B cell (primary cell): ENCODE data around the gene AMBRA1. TPM values are rescaled to one million over a fixed set of nuclear protein-coding genes. Genes with fewer than 3 reads are reported as not detected.
A peak's percentile ranks its signal among the peaks of the same experiment; 100 is the strongest.

Experiments used
- ATAC-seq: fragments of 200-7000 bp; cut with Tn5 transposase; one replicate; pipeline ENCODE4 v1.10.0; 2021; ENCODE audit warnings: low read depth, mild to moderate bottlenecking, moderate number of reproducible peaks, moderate library complexity
- CTCF ChIA-PET: fragments of 350-600 bp; sonication (Branson Sonifier 250); formaldehyde crosslinking; loops from one replicate; lab custom pipeline; 2021; ENCODE audit warnings: antibody characterized with exemption, inconsistent platforms; lab: Charles Lee
- POLR2A ChIA-PET: fragments of 350-600 bp; sonication (Branson Sonifier 250); formaldehyde crosslinking; loops from one replicate; lab custom pipeline; 2021; ENCODE audit warnings: antibody characterized with exemption; lab: Charles Lee
- DNase-seq: peaks from one replicate; pipeline ENCODE4 v3.0.0; 2013
- H2AFZ ChIP-seq: 2 replicates; pipeline ENCODE4 v1.6.1; 2012; ENCODE audit warnings: mild to moderate bottlenecking, low read depth, low read length; ENCODE audit not compliant: insufficient read depth, poor library complexity, severe bottlenecking
- H3K27ac ChIP-seq, 2 donors: 1 replicate in 1 of 2; 2 replicates in 1 of 2; pipeline ENCODE4 v1.5.1; 2012 to 2013; ENCODE audit warnings: low read length in 2 of 2, mild to moderate bottlenecking in 2 of 2, moderate library complexity in 1 of 2
- H3K27me3 ChIP-seq, 4 experiments: fragments of 200-600 bp in 1 of 4; sonication (generic) in 1 of 4; replicated peaks in 1 of 4; 1 replicate in 2 of 4; 2 replicates in 2 of 4; pipeline versions ENCODE4 v1.6.1 to v1.7.0; 2013 to 2016; ENCODE audit warnings: low read length in 3 of 4, mild to moderate bottlenecking in 2 of 4, mixed read lengths in 1 of 4, moderate library complexity in 1 of 4; ENCODE audit not compliant: insufficient read depth in 4 of 4, control insufficient read depth in 3 of 4; ENCODE audit errors: control extremely low read depth in 1 of 4
- H3K36me3 ChIP-seq, 2 experiments: replicated peaks in 1 of 2; 1 replicate in 1 of 2; 2 replicates in 1 of 2; pipeline versions ENCODE4 v1.6.1 to v1.7.1; 2013; ENCODE audit warnings: low read length in 1 of 2; ENCODE audit not compliant: insufficient read depth in 2 of 2, control insufficient read depth in 1 of 2; ENCODE audit errors: control extremely low read depth in 1 of 2, extremely low read depth in 1 of 2
- H3K4me1 ChIP-seq, 2 donors: fragments of 200-600 bp in 1 of 2; sonication (generic) in 1 of 2; 1 replicate in 1 of 2; 2 replicates in 1 of 2; pipeline versions ENCODE4 v1.5.1 to v1.6.1; 2013 to 2017; ENCODE audit warnings: low read length in 2 of 2; ENCODE audit not compliant: control insufficient read depth in 2 of 2, insufficient read depth in 2 of 2
- H3K4me2 ChIP-seq: replicated peaks from 2 replicates; pipeline ENCODE3; 2012; ENCODE audit warnings: mild to moderate bottlenecking, low read depth, low read length; ENCODE audit not compliant: poor library complexity, severe bottlenecking
- H3K4me3 ChIP-seq, 5 experiments: fragments of 200-600 bp in 1 of 5; sonication (generic) in 1 of 5; 1 replicate in 3 of 5; 2 replicates in 2 of 5; pipeline versions ENCODE4 v1.5.1 to v1.7.0; 2011 to 2016; ENCODE audit warnings: low read length in 4 of 5, mild to moderate bottlenecking in 4 of 5, low read depth in 2 of 5, control low read depth in 1 of 5, moderate library complexity in 1 of 5; ENCODE audit not compliant: insufficient read depth in 1 of 5; ENCODE audit errors: control extremely low read depth in 1 of 5, extremely low read depth in 1 of 5
- H3K79me2 ChIP-seq: fragments of 200-600 bp; sonication (generic); one replicate; pipeline ENCODE4 v1.6.0; 2016; ENCODE audit warnings: low read length; ENCODE audit not compliant: control insufficient read depth, insufficient read depth
- H3K9ac ChIP-seq: fragments of 200-600 bp; sonication (generic); 2 replicates; pipeline ENCODE4 v1.6.1; 2017; ENCODE audit warnings: mild to moderate bottlenecking, low read length, moderate library complexity
- H3K9me3 ChIP-seq, 3 donors: one replicate each; pipeline versions ENCODE4 v1.6.1 to v1.7.1; 2013; ENCODE audit warnings: low read length in 2 of 3; ENCODE audit not compliant: control insufficient read depth in 2 of 3, insufficient read depth in 1 of 3; ENCODE audit errors: control extremely low read depth in 1 of 3
- H4K20me1 ChIP-seq: 2 replicates; pipeline ENCODE4 v1.6.0; 2012; ENCODE audit warnings: mild to moderate bottlenecking, low read length; ENCODE audit not compliant: insufficient read depth, control insufficient read depth, poor library complexity, severe bottlenecking
- H3K27ac Mint-ChIP-seq: one replicate; pipeline ENCODE4 v1.8.0; 2021; ENCODE audit warnings: mixed read lengths
- H3K27me3 Mint-ChIP-seq: one replicate; pipeline ENCODE4 v1.8.0; 2021; ENCODE audit warnings: mixed read lengths
- H3K4me1 Mint-ChIP-seq: one replicate; pipeline ENCODE4 v1.8.0; 2021; ENCODE audit warnings: mixed read lengths
- H3K4me3 Mint-ChIP-seq: one replicate; pipeline ENCODE4 v1.8.0; 2021; ENCODE audit warnings: mixed read lengths
- H3K9me3 Mint-ChIP-seq: one replicate; pipeline ENCODE4 v1.8.0; 2022; ENCODE audit warnings: mixed read lengths; ENCODE audit not compliant: insufficient read depth
- CTCF ChIP-seq: fragments of 200-600 bp; IDR thresholded peaks from one replicate; pipeline ENCODE4 v1.8.0; 2022; ENCODE audit warnings: antibody characterized with exemption, mild to moderate bottlenecking
- EZH2 ChIP-seq: IDR thresholded peaks from 2 replicates; pipeline ENCODE4 v1.6.1; 2012; ENCODE audit warnings: borderline replicate concordance, low read depth, mild to moderate bottlenecking, moderate library complexity, low read length; ENCODE audit not compliant: insufficient read depth, poor library complexity, severe bottlenecking
- WGBS: methylation state at CpG from one replicate; pipeline ENCODE4 v1.1.5; 2013; ENCODE audit warnings: missing lambda C conversion rate; ENCODE audit not compliant: insufficient coverage; 5-methylcytosine and 5-hydroxymethylcytosine counted together
- intact Hi-C: fragments of 100-400 bp; cut with micrococcal nuclease; formaldehyde crosslinking; loops from one replicate; pipeline ENCODE4 v1.10.0; 2022
- polyA plus RNA-seq: library from polyadenylated mRNA; depleted of rRNA; stranded (reverse); fragments of >200 nt; gene quantifications from 2 replicates; pipeline ENCODE4 v1.2.3, GENCODE V29; 2012
- total RNA-seq, 2 donors: library from RNA; stranded (reverse); fragments of 120-200 nt in 1 of 2; gene quantifications; 1 replicate in 1 of 2; 2 replicates in 1 of 2; pipeline versions ENCODE4 v1.2.3 to v1.2.4, GENCODE V29; 2013 to 2022

The AMBRA1 gene
- total and polyA plus RNA-seq, 2 donors (not counting 1 experiment from before 2014, with no cell fraction given) = 13.8 to 36.1 TPM

DNA sequence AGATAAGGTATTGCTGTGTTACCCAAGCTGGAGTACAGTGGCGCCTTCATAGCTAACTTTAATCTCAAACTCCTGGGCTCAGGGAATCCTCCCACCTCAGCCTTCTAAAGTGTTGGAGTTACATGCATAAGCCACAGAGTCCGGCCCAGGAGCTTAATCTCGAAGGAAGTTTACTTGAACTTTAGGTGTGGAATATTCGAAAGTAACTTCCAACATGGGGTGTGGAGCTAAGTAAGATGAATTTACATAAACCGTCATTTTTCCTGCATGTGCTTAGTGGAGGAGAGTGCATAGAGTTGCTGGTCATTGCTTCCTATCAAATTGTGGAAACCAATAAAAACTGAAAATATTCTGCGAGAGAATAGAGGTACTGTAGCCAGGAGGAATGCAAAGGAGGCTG, 25.0 kb upstream of the AMBRA1 start:
- 95% methylated on average over 2 of the region's 6 CpGs for WGBS

More for the DNA sequence above, 25.0 kb upstream of the AMBRA1 start:
- Mint-ChIP-seq H3K4me1 (peaks cover 30% of the 10 kb centered on the region), H3K27ac (no peak overlapping the region), H3K4me3 (peak overlapping the region; percentile 63), H3K27me3 (no peaks in the 10 kb centered on the region), H3K9me3 (no peaks in the 10 kb centered on the region)
- CTCF ChIA-PET = interaction anchor here (0.6 to 2.4 kb wide), 8 partner anchors 9 to 1637 kb away, joined by 3 to 20 read pairs (median 3); partner anchors contain the start of genes AMBRA1, ARHGAP1 and ZNF408
- Histone ChIP-seq H3K4me3 (no peak overlapping the region), H3K79me2 (peaks cover 60% of the 10 kb centered on the region), H3K4me2 (peak overlapping the region; percentile 11), H3K9ac (no peak overlapping the region), H3K4me1 (peaks cover 17 to 22% of the 10 kb centered on the region in 2 donors), H4K20me1 (peaks cover 24% of the 10 kb centered on the region), H3K9me3 (no peaks in the 10 kb centered on the region), H3K27me3 (no peaks in the 10 kb centered on the region), H3K27ac (no peak overlapping the region), H2AFZ (no peak overlapping the region), H3K36me3 (peaks cover 0 to 15% of the 10 kb centered on the region in 2 experiments)
- intact Hi-C loops = loop anchor here (5.0 kb wide), 2 partner anchors 497 to 702 kb away; partner anchors contain the start of genes PEX16 and PHF21A
- TF ChIP-seq CTCF (no peak), EZH2 (no peak)
- DNase-seq (no peak), ATAC-seq (no peak)
- POLR2A ChIA-PET = interaction anchor here (0.5 kb wide), 1 partner anchor 9 kb away, joined by 4 read pairs; no protein-coding TSS in a partner anchor
